SK-N-MC (cell line): ENCODE data around the gene BLZF1.
"Not testable (repeated sequence)": the region's sequence is repeated elsewhere in the genome, so short reads cannot be mapped to it uniquely, and the experiment has no call there.

Source experiments
- DNase-seq: peaks from one replicate; pipeline ENCODE4 v3.0.0-alpha.2; 2011; ENCODE audit warnings: low read depth, low spot score
- H3K27ac ChIP-seq: fragments of 200-600 bp; sonication (generic); 2 replicates; pipeline ENCODE4 v1.5.1; 2016; ENCODE audit warnings: mixed run types
- H3K36me3 ChIP-seq: fragments of 200-600 bp; sonication (generic); 2 replicates; pipeline ENCODE4 v1.6.1; 2017; ENCODE audit warnings: antibody characterized with exemption, low read length, mixed read lengths; ENCODE audit not compliant: insufficient read depth
- H3K4me3 ChIP-seq: fragments of 200-600 bp; sonication (generic); 2 replicates; pipeline ENCODE4 v1.5.1; 2016
- H3K9ac ChIP-seq: fragments of 200-600 bp; sonication (generic); 2 replicates; pipeline ENCODE4 v1.8.0; 2017; ENCODE audit warnings: mixed run types, mixed read lengths; ENCODE audit not compliant: insufficient read length
- H3K9me3 ChIP-seq: fragments of 200-600 bp; sonication (generic); 2 replicates; pipeline ENCODE4 v1.6.1; 2017; ENCODE audit warnings: low read depth, mild to moderate bottlenecking, antibody characterized with exemption, low read length, moderate library complexity, mixed read lengths
- EZH2 ChIP-seq: fragments of 200-600 bp; sonication (generic); IDR thresholded peaks from one replicate; pipeline ENCODE4 v1.6.1; 2017; ENCODE audit warnings: antibody characterized with exemption
- FOXP2 ChIP-seq: optimal IDR thresholded peaks from 2 replicates; pipeline ENCODE3; 2011; ENCODE audit warnings: mild to moderate bottlenecking, moderate library complexity; ENCODE audit not compliant: insufficient read depth; ENCODE audit errors: extremely low read length, control extremely low read depth
- POLR2AphosphoS5 ChIP-seq: IDR thresholded peaks from 2 replicates; pipeline ENCODE4 v1.6.1; 2012; ENCODE audit warnings: mild to moderate bottlenecking, low read depth, low read length, borderline replicate concordance

Gene BLZF1

GRCh38 chr1:169327875-169328274, 40.1 kb upstream of the BLZF1 start:
- TF ChIP-seq FOXP2: no peak

GRCh38 chr1:169329383-169329782, 38.6 kb upstream of the BLZF1 start:
- no peak overlapping the region for H3K4me3 ChIP-seq
- TF ChIP-seq FOXP2 (no peak), EZH2 (no peak)
- no peaks in the 10 kb centered on the region for H3K36me3 ChIP-seq
- no peak overlapping the region for H3K27ac ChIP-seq
- DNase-seq: no peak
- no peak overlapping the region for H3K9ac ChIP-seq
- no peaks in the 10 kb centered on the region for H3K9me3 ChIP-seq

More at GRCh38 chr1:169327875-169328274, 40.1 kb upstream of the BLZF1 start:
- H3K9me3 ChIP-seq: no peaks in the 10 kb centered on the region
- no peak overlapping the region for H3K27ac ChIP-seq
- no peaks in the 10 kb centered on the region for H3K36me3 ChIP-seq
- DNase-seq: no peak
- H3K4me3 ChIP-seq: no peak overlapping the region
- no peak overlapping the region for H3K9ac ChIP-seq

GRCh38 chr1:169330927-169331326, 37.1 kb upstream of the BLZF1 start:
- Histone ChIP-seq H3K36me3 (no peaks in the 10 kb centered on the region), H3K9me3 (no peaks in the 10 kb centered on the region), H3K27ac (no peak overlapping the region), H3K9ac (no peak overlapping the region), H3K4me3 (no peak overlapping the region)
- no peak for DNase-seq
- no peak for TF ChIP-seq POLR2AphosphoS5

- not testable (repeated sequence) for H3K4me3 ChIP-seq, H3K9me3 ChIP-seq, H3K9ac ChIP-seq, H3K36me3 ChIP-seq, DNase-seq, H3K27ac ChIP-seq
Observed at GRCh38 chr1:169334727-169335126, 33.3 kb upstream of the BLZF1 start.

- not testable (repeated sequence) for H3K36me3 ChIP-seq, H3K27ac ChIP-seq, DNase-seq, H3K4me3 ChIP-seq, H3K9ac ChIP-seq, H3K9me3 ChIP-seq
Observed at GRCh38 chr1:169336947-169337715, 30.9 kb upstream of the BLZF1 start.

- no peak for TF ChIP-seq EZH2
- no peak for TF ChIP-seq POLR2AphosphoS5
- no peak for TF ChIP-seq FOXP2
- DNase-seq: no peak
- no peak overlapping the region for H3K4me3 ChIP-seq
- H3K9ac ChIP-seq: no peak overlapping the region
- H3K36me3 ChIP-seq: no peaks in the 10 kb centered on the region
- no peaks in the 10 kb centered on the region for H3K9me3 ChIP-seq
- H3K27ac ChIP-seq: no peak overlapping the region
Observed at GRCh38 chr1:169338617-169339016, 29.4 kb upstream of the BLZF1 start.

GRCh38 chr1:169339773-169340172, 28.2 kb upstream of the BLZF1 start:
- no peak overlapping the region for H3K4me3 ChIP-seq
- no peak overlapping the region for H3K9ac ChIP-seq
- DNase-seq: no peak
- no peaks in the 10 kb centered on the region for H3K36me3 ChIP-seq
- no peak overlapping the region for H3K27ac ChIP-seq
- TF ChIP-seq EZH2: no peak
- no peaks in the 10 kb centered on the region for H3K9me3 ChIP-seq

- Histone ChIP-seq H3K9me3 (no peaks in the 10 kb centered on the region), H3K4me3 (no peak overlapping the region), H3K36me3 (no peaks in the 10 kb centered on the region), H3K9ac (no peak overlapping the region), H3K27ac (no peak overlapping the region)
- TF ChIP-seq FOXP2: no peak
- no peak for TF ChIP-seq POLR2AphosphoS5
- no peak for TF ChIP-seq EZH2
- DNase-seq: no peak
Observed at GRCh38 chr1:169340882-169341281, 27.1 kb upstream of the BLZF1 start.

GRCh38 chr1:169342096-169342495, 25.9 kb upstream of the BLZF1 start:
- not testable (repeated sequence) for H3K4me3 ChIP-seq, H3K36me3 ChIP-seq, H3K27ac ChIP-seq, DNase-seq, H3K9ac ChIP-seq, H3K9me3 ChIP-seq

- TF ChIP-seq EZH2: no peak
- TF ChIP-seq FOXP2: no peak
- TF ChIP-seq POLR2AphosphoS5: no peak
- H3K36me3 ChIP-seq: no peaks in the 10 kb centered on the region
- H3K4me3 ChIP-seq: no peak overlapping the region
- H3K9ac ChIP-seq: no peak overlapping the region
- no peaks in the 10 kb centered on the region for H3K9me3 ChIP-seq
- no peak overlapping the region for H3K27ac ChIP-seq
- no peak for DNase-seq
Observed at GRCh38 chr1:169345511-169345910, 22.5 kb upstream of the BLZF1 start.
